Activated T-cell treated with anti-CD3 and anti-CD28 coated beads, Interleukin-2, amount 50 U/mL, for 72 hours (primary cell): ENCODE data around the gene TNFRSF12A. TPM values are rescaled to one million over a fixed set of nuclear protein-coding genes. Genes with fewer than 3 reads are reported as not detected.
A peak's percentile ranks its signal among the peaks of the same experiment; 100 is the strongest.
"Not testable (repeated sequence)": the region's sequence is repeated elsewhere in the genome, so short reads cannot be mapped to it uniquely, and the experiment has no call there.

Source experiments
- ATAC-seq, 2 donors: fragments of 150-1000 bp; cut with Tn5 transposase; replicated peaks in 1 of 2; 2 replicates each; pipeline ENCODE4 v1.10.0; 2021; ENCODE audit warnings: moderate library complexity in 2 of 2, mild to moderate bottlenecking in 1 of 2
- DNase-seq, 2 donors: peaks; one replicate each; pipeline ENCODE4 v3.0.0; 2021 to 2022; ENCODE audit warnings: mixed read lengths in 1 of 2
- H3K27ac Mint-ChIP-seq: one replicate; pipeline ENCODE4 v1.8.0; 2022; ENCODE audit warnings: mild to moderate bottlenecking, moderate library complexity, mixed read lengths
- H3K27me3 Mint-ChIP-seq: one replicate; pipeline ENCODE4 v1.8.0; 2022; ENCODE audit warnings: low read depth, mixed read lengths
- H3K36me3 Mint-ChIP-seq, 2 donors: one replicate each; pipeline ENCODE4 v1.8.0; 2022; ENCODE audit warnings: mixed read lengths in 2 of 2, mild to moderate bottlenecking in 1 of 2; ENCODE audit not compliant: insufficient read depth in 2 of 2
- H3K4me1 Mint-ChIP-seq: one replicate; pipeline ENCODE4 v1.8.0; 2022; ENCODE audit warnings: low read depth, mixed read lengths
- H3K4me3 Mint-ChIP-seq, 2 donors: one replicate each; pipeline ENCODE4 v1.8.0; 2022; ENCODE audit warnings: mild to moderate bottlenecking in 2 of 2, mixed read lengths in 2 of 2, moderate library complexity in 2 of 2
- H3K9me3 Mint-ChIP-seq, 2 donors: one replicate each; pipeline ENCODE4 v1.8.0; 2022; ENCODE audit warnings: mixed read lengths in 2 of 2
- total RNA-seq, 2 donors: library from RNA; stranded (reverse); gene quantifications; one replicate each; pipeline ENCODE4 v1.2.3, GENCODE V29; 2022

Gene TNFRSF12A
- total RNA-seq, 2 donors from 2014 or later = 3.9 to 4.0 TPM

DNA sequence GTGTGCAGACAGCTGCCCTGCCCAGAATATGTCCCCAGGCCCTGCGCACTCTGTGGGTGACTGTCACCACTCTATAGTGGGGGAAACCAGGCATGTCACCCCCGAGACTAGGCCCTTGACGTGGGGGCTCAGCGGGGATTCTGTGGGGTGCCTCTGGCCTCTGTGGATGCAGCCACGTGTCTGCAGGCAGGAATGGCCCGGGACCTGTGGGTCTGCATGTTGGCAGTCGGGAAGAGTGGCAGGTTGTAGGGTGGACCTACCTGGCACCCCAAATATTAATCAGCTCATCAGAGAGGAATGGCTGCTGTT lies 46.2 kb downstream of the TNFRSF12A start:
- H3K27ac Mint-ChIP-seq = peak overlapping the region; percentile 98
- H3K36me3 Mint-ChIP-seq = peaks cover 32 to 44% of the 10 kb centered on the region in 2 donors
- ATAC-seq = no peak

DNA sequence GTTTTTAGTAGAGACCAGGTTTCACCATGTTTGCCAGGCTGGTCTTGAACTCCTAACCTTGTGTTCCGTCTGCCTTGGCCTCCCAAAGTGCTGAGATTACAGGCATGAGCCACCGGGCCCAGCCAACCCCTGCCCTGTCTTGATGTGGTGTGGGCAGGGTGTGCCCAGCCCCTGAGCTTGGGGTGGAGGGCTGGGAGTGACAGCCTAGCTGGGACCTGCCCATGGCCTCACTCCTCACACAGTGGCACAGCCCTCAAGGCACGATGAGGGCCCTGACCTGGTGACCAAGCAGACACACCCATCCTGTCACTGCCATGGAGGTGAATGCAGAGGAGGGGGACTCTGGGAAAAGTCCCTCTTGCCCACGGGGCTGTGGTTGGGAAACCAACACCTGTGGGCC lies 48.3 kb downstream of the TNFRSF12A start:
- ATAC-seq (no peak), DNase-seq (no peak)
- Mint-ChIP-seq H3K4me3 (peak overlapping the region; percentile 98 to 100), H3K27me3 (no peaks in the 10 kb centered on the region), H3K27ac (peak overlapping the region; percentile 95), H3K9me3 (no peaks in the 10 kb centered on the region), H3K36me3 (peaks cover 30 to 41% of the 10 kb centered on the region in 2 donors), H3K4me1 (peaks cover 78% of the 10 kb centered on the region)

More for the DNA sequence above, 46.2 kb downstream of the TNFRSF12A start:
- DNase-seq = no peak
- Mint-ChIP-seq H3K27me3 (no peaks in the 10 kb centered on the region), H3K9me3 (no peaks in the 10 kb centered on the region), H3K4me1 (peaks cover 83% of the 10 kb centered on the region), H3K4me3 (peak overlapping the region; percentile 98 to 100)

DNA sequence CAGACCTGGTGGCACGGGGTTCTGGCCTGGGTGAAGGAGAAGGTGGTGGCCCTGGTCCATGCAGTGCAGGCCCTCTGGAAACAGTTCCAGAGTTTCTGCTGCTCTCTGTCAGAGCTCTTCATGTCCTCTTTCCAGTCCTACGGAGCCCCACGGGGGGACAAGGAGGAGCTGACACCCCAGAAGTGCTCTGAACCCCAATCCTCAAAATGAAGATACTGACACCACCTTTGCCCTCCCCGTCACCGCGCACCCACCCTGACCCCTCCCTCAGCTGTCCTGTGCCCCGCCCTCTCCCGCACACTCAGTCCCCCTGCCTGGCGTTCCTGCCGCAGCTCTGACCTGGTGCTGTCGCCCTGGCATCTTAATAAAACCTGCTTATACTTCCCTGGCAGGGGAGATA lies 49.0 kb downstream of the TNFRSF12A start:
- H3K4me3 Mint-ChIP-seq = peak overlapping the region; percentile 98 to 100
- peaks cover 78% of the 10 kb centered on the region for H3K4me1 Mint-ChIP-seq
- not testable (repeated sequence) for ATAC-seq, H3K27me3 Mint-ChIP-seq, DNase-seq, H3K9me3 Mint-ChIP-seq
- peaks cover 29 to 41% of the 10 kb centered on the region in 2 donors for H3K36me3 Mint-ChIP-seq
- peak overlapping the region; percentile 67 for H3K27ac Mint-ChIP-seq

DNA sequence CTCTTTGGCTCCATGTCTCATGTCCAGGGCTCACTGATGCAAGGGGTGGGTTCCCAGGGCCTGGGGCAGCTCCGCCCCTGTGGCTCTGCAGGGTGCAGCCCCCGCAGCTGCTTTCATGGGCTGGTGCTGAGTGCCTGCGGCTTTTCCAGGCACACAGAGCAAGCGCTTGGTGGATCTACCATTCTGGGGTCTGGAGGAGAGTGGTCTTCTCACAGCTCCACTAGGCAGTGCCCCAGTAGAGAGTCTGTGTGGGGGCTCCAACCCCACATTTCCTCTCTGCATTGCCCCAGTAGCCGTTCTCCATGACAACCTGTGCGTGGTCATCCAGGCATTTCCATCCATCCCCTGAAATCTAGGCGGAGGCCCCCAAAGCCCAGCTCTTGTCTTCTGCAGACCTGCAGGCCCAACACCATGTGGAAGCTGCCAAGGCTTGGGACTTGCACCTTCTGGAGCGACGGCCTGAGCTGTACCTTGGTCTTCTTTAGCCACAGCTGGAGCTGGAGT lies 50.5 kb downstream of the TNFRSF12A start:
- Mint-ChIP-seq H3K4me1 (peaks cover 79% of the 10 kb centered on the region), H3K27me3 (no peaks in the 10 kb centered on the region), H3K9me3 (no peaks in the 10 kb centered on the region), H3K36me3 (peaks cover 26 to 35% of the 10 kb centered on the region in 2 donors), H3K27ac (peak overlapping the region; percentile 67), H3K4me3 (peak overlapping the region; percentile 98 to 100)
- ATAC-seq (no peak), DNase-seq (peak in 1 of 2 donors; percentile 50)

DNA sequence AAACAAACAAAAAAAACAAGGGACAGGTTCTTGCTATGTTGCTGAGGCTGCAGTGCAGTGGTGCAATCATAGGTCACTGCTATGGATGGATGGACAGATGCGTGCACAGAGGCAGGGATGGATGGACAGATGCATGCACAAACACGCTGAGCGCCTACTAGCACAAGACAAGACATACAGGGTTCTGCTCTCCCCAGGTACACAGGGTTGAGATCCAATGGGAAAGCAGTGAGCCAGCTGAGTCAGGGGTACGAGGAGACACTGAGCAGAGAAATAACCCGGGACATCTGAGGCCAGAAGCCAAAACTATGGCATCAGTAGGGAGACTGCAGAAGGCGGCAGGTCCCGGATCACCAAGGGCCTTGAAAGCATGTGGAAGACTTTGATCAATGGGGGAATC lies 51.5 kb downstream of the TNFRSF12A start:
- Mint-ChIP-seq H3K9me3 (no peaks in the 10 kb centered on the region), H3K27ac (peak overlapping the region; percentile 9), H3K36me3 (peaks cover 22 to 26% of the 10 kb centered on the region in 2 donors), H3K4me3 (peak overlapping the region; percentile 5 to 39), H3K27me3 (no peaks in the 10 kb centered on the region), H3K4me1 (peaks cover 88% of the 10 kb centered on the region)
- no peak for DNase-seq
- no peak for ATAC-seq

Other genes with a start within 250 kb of the TNFRSF12A start
- gene ELOB, start 243.1 kb upstream of the TNFRSF12A start, total RNA-seq = 100 to 1,000 TPM; 158 to 208 TPM
- under 1 TPM in 1 of 2 donors, not detected in 1; 0.46 TPM for gene PRSS33, start 232.8 kb upstream of the TNFRSF12A start, total RNA-seq
- gene PRSS41, start 221.9 kb upstream of the TNFRSF12A start, total RNA-seq = under 1 TPM in 1 of 2 donors, not detected in 1; 0.29 TPM
- 10 to 100 TPM in 1 of 2 donors, 1 to 10 TPM in 1; 2.4 to 10.3 TPM for gene PRSS21, start 203.1 kb upstream of the TNFRSF12A start, total RNA-seq
- 1 to 10 TPM; 3.9 to 8.5 TPM for gene ZG16B, start 190.1 kb upstream of the TNFRSF12A start, total RNA-seq
- 1 to 10 TPM in 1 of 2 donors, not detected in 1; 1.1 TPM for gene PRSS22, start 162.2 kb upstream of the TNFRSF12A start, total RNA-seq
- gene FLYWCH2, start 137.2 kb upstream of the TNFRSF12A start, total RNA-seq = 10 to 100 TPM; 26.4 to 29.1 TPM
- 10 to 100 TPM; 68.5 to 76.4 TPM for gene FLYWCH1, start 108.4 kb upstream of the TNFRSF12A start, total RNA-seq
- under 1 TPM; 0.12 TPM for gene KREMEN2, start 56.1 kb upstream of the TNFRSF12A start, total RNA-seq
- gene PAQR4, start 51.0 kb upstream of the TNFRSF12A start, total RNA-seq = 10 to 100 TPM; 31.9 to 40.0 TPM
- gene PKMYT1, start 39.9 kb upstream of the TNFRSF12A start, total RNA-seq = 100 to 1,000 TPM in 1 of 2 donors, 10 to 100 TPM in 1; 96.1 to 112 TPM
- gene CLDN9, start 7.4 kb upstream of the TNFRSF12A start, total RNA-seq = under 1 TPM in 1 of 2 donors, not detected in 1; 0.14 TPM
- not detected for gene CLDN6, start 2.2 kb upstream of the TNFRSF12A start, total RNA-seq
- 10 to 100 TPM; 27.6 to 32.8 TPM for gene HCFC1R1, start 3.6 kb downstream of the TNFRSF12A start, total RNA-seq
- gene THOC6, start 3.7 kb downstream of the TNFRSF12A start, total RNA-seq = 10 to 100 TPM; 49.1 to 50.9 TPM
- under 1 TPM in 1 of 2 donors, not detected in 1; 0.30 TPM for gene BICDL2, start 16.6 kb downstream of the TNFRSF12A start, total RNA-seq
- 1 to 10 TPM; 2.3 to 5.2 TPM for gene MMP25, start 26.2 kb downstream of the TNFRSF12A start, total RNA-seq
- gene IL32, start 45.3 kb downstream of the TNFRSF12A start, total RNA-seq = 1,000 to 10,000 TPM; 1,427 to 2,251 TPM
- under 1 TPM; 0.28 to 0.48 TPM for gene ZSCAN10, start 78.9 kb downstream of the TNFRSF12A start, total RNA-seq
- gene ZNF205, start 92.2 kb downstream of the TNFRSF12A start, total RNA-seq = under 1 TPM; 0.12 to 0.28 TPM
- 10 to 100 TPM; 12.2 to 16.3 TPM for gene ZNF213, start 114.7 kb downstream of the TNFRSF12A start, total RNA-seq
- under 1 TPM in 1 of 2 donors, not detected in 1; 0.35 TPM for gene OR1F1, start 167.8 kb downstream of the TNFRSF12A start, total RNA-seq
- gene ZNF200, start 214.8 kb downstream of the TNFRSF12A start, total RNA-seq = 10 to 100 TPM; 14.8 to 15.5 TPM
- under 1 TPM; 0.14 to 0.21 TPM for gene MEFV, start 236.3 kb downstream of the TNFRSF12A start, total RNA-seq